Muscle layer of duodenum (tissue), 2 donors: ENCODE results near the gene ATP11B.
"Not testable (repeated sequence)": the region's sequence is repeated elsewhere in the genome, so short reads cannot be mapped to it uniquely, and the experiment has no call there.

Source experiments
- H3K27ac ChIP-seq: one replicate; pipeline ENCODE4 v1.7.0; 2013; ENCODE audit warnings: mild to moderate bottlenecking, low read length
- H3K27me3 ChIP-seq: one replicate; pipeline ENCODE4 v1.7.0; 2013; ENCODE audit warnings: low read depth, mild to moderate bottlenecking, control low read depth, low read length
- H3K36me3 ChIP-seq, 2 donors: one replicate each; pipeline ENCODE4 v1.7.0; 2013; ENCODE audit warnings: low read length in 2 of 2, control low read depth in 1 of 2, mild to moderate bottlenecking in 1 of 2; ENCODE audit not compliant: insufficient read depth in 2 of 2, control insufficient read depth in 1 of 2
- H3K4me1 ChIP-seq, 2 donors: one replicate each; pipeline ENCODE4 v1.7.0; 2013; ENCODE audit warnings: low read length in 2 of 2, mild to moderate bottlenecking in 2 of 2, control low read depth in 1 of 2, moderate library complexity in 1 of 2; ENCODE audit not compliant: insufficient read depth in 2 of 2, control insufficient read depth in 1 of 2
- H3K4me3 ChIP-seq, 2 donors: one replicate each; pipeline ENCODE4 v1.7.0; 2013; ENCODE audit warnings: low read length in 2 of 2, low read depth in 1 of 2, mild to moderate bottlenecking in 1 of 2
- H3K9me3 ChIP-seq, 2 donors: one replicate each; pipeline ENCODE4 v1.7.0; 2013; ENCODE audit warnings: low read length in 2 of 2, control low read depth in 1 of 2, mild to moderate bottlenecking in 1 of 2; ENCODE audit not compliant: control insufficient read depth in 1 of 2
- donor health status: healthy.

The ATP11B gene

GRCh38 chr3:182848906-182849305 lies 55.6 kb downstream of the ATP11B start:
- Histone ChIP-seq H3K9me3 (no peaks in the 10 kb centered on the region), H3K27ac (no peak overlapping the region), H3K4me1 (no peaks in the 10 kb centered on the region), H3K27me3 (no peaks in the 10 kb centered on the region), H3K36me3 (peaks cover 36 to 50% of the 10 kb centered on the region in 2 donors), H3K4me3 (no peak overlapping the region)

- Histone ChIP-seq H3K36me3 (peaks cover 13 to 32% of the 10 kb centered on the region in 2 donors), H3K27me3 (no peaks in the 10 kb centered on the region), H3K9me3 (no peaks in the 10 kb centered on the region), H3K4me1 (no peaks in the 10 kb centered on the region), H3K27ac (no peak overlapping the region), H3K4me3 (no peak overlapping the region)
Measured at GRCh38 chr3:182855076-182855475, 61.8 kb downstream of the ATP11B start.

DNA sequence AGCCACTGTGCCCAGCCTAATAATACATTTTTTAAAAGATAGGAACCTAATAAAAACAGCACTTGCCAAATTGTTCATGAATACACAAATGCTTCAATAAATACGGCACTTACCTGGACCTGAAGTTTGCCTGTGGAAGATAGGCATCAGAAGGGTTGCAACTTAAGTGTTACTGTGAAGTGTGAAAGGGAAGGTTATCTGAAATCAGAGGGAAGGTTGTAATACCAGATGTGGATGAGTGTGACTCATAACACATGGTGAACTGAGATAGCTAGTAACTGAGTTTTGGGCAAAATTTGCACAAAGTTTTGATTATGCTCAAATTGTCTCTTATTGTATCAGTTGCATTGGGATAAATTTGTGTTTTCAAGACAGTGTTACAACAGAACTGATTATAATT lies 68.0 kb downstream of the ATP11B start:
- no peaks in the 10 kb centered on the region for H3K4me1 ChIP-seq
- H3K4me3 ChIP-seq, result no peak overlapping the region
- H3K27me3 ChIP-seq, result no peaks in the 10 kb centered on the region
- no peak overlapping the region for H3K27ac ChIP-seq
- H3K36me3 ChIP-seq, result peaks cover 15 to 39% of the 10 kb centered on the region in 2 donors
- H3K9me3 ChIP-seq, result no peaks in the 10 kb centered on the region

DNA sequence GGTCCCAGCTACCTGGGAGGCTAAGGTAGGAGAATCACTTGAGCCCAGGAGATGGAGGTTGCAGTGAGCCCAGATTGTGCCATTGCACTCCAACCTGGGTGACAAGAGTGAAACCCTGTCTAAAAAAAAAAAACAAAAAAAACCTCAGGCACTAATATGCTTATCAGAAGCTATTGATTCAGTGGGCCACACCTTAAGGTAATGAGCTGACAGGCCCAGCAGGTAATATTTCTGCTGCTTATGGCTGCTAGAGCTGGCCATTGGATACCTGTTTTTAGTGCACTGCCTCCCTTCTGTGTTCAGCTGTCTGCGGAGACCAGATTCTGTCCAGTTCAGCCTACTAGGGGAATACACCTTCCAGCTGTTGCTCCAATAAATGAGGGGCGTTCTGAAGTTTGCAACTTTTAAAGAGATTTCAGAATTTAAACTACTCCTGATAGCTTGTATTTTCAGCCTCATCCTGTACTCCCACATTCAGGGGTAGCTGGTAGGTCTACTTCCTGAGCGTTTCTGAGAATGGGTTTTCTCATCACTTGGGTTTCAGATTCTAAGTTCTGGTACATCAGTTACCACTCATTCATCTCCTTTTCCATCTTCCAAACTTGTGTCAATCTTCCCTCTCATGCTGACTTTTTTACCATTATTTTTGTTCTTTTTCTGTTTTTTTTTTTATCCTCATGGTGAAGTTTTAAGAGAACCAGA lies 69.0 kb downstream of the ATP11B start:
- H3K4me3 ChIP-seq, result no peak overlapping the region
- no peak overlapping the region for H3K27ac ChIP-seq
- H3K27me3 ChIP-seq, result no peaks in the 10 kb centered on the region
- H3K36me3 ChIP-seq, result peaks cover 15 to 39% of the 10 kb centered on the region in 2 donors
- H3K4me1 ChIP-seq, result no peaks in the 10 kb centered on the region
- no peaks in the 10 kb centered on the region for H3K9me3 ChIP-seq

- H3K36me3 ChIP-seq, result peaks cover 47% of the 10 kb centered on the region in 2 donors
Measured at GRCh38 chr3:182869059-182869458, 75.8 kb downstream of the ATP11B start.

GRCh38 chr3:182870917-182871316 lies 77.6 kb downstream of the ATP11B start:
- H3K27ac ChIP-seq, H3K4me1 ChIP-seq: not testable (repeated sequence)
- H3K36me3 ChIP-seq, result peaks cover 56% of the 10 kb centered on the region in 2 donors

More at GRCh38 chr3:182869059-182869458, 75.8 kb downstream of the ATP11B start:
- H3K27me3 ChIP-seq, result no peaks in the 10 kb centered on the region
- H3K9me3 ChIP-seq, result no peaks in the 10 kb centered on the region
- H3K4me1 ChIP-seq, result no peaks in the 10 kb centered on the region
- H3K4me3 ChIP-seq, result no peak overlapping the region
- H3K27ac ChIP-seq, result no peak overlapping the region

GRCh38 chr3:182879031-182879611 lies 85.8 kb downstream of the ATP11B start:
- no peaks in the 10 kb centered on the region for H3K27me3 ChIP-seq
- no peak overlapping the region for H3K4me3 ChIP-seq
- H3K36me3 ChIP-seq, result peaks cover 24 to 54% of the 10 kb centered on the region in 2 donors
- no peaks in the 10 kb centered on the region for H3K9me3 ChIP-seq
- no peak overlapping the region for H3K27ac ChIP-seq
- H3K4me1 ChIP-seq, result no peaks in the 10 kb centered on the region

More at GRCh38 chr3:182870917-182871316, 77.6 kb downstream of the ATP11B start:
- H3K9me3 ChIP-seq, H3K27me3 ChIP-seq, H3K4me3 ChIP-seq: not testable (repeated sequence)

DNA sequence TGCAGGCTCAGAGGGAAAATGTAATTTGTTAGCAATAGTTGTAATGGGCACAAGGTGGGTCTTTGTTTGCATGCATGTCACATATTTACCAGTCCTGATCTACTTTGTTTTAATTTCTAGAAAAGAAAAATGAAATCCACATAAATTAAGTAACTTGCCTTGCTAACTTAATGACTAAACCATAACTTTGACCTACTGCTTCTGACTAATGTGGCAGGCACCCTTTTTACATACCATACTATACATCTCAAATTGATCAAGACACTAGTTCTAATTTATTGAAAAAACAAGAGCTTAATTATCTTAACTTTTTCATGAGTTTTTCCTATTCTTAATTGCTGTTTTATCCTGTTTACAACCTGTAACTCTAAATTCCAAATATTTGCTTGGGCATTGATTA lies 93.2 kb downstream of the ATP11B start:
- no peaks in the 10 kb centered on the region for H3K27me3 ChIP-seq
- H3K9me3 ChIP-seq, result no peaks in the 10 kb centered on the region
- H3K27ac ChIP-seq, result no peak overlapping the region
- H3K4me3 ChIP-seq, result no peak overlapping the region
- H3K36me3 ChIP-seq, result peaks cover 26 to 41% of the 10 kb centered on the region in 2 donors
- H3K4me1 ChIP-seq, result no peaks in the 10 kb centered on the region

- no peaks in the 10 kb centered on the region for H3K9me3 ChIP-seq
- no peak overlapping the region for H3K4me3 ChIP-seq
- H3K27me3 ChIP-seq, result no peaks in the 10 kb centered on the region
- no peak overlapping the region for H3K27ac ChIP-seq
- peaks cover 26 to 39% of the 10 kb centered on the region in 2 donors for H3K36me3 ChIP-seq
- H3K4me1 ChIP-seq, result no peaks in the 10 kb centered on the region
Measured at GRCh38 chr3:182889948-182890629, 96.8 kb downstream of the ATP11B start.

DNA sequence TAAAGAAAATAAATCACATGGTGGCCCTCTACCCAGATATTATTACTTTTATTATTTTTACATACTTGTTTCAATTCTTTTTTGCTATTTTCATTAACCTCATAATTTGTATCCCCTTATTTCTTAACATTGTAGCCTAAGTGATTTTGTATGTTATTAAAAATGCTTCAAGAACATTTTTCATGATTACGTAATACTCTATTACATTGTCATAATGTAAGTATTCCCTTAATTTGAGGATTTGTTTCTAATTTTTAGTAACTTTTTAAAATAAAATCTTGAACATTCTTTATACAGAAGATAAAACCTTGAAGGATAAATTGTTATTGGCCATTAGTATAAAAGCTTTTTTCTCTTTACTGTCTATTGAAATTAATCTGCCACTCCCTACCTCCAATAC lies 98.1 kb downstream of the ATP11B start:
- H3K36me3 ChIP-seq, result peaks cover 24 to 34% of the 10 kb centered on the region in 2 donors
- no peaks in the 10 kb centered on the region for H3K27me3 ChIP-seq
- H3K4me1 ChIP-seq, result no peaks in the 10 kb centered on the region
- H3K9me3 ChIP-seq, result no peaks in the 10 kb centered on the region
- H3K27ac ChIP-seq, result no peak overlapping the region
- H3K4me3 ChIP-seq, result no peak overlapping the region

DNA sequence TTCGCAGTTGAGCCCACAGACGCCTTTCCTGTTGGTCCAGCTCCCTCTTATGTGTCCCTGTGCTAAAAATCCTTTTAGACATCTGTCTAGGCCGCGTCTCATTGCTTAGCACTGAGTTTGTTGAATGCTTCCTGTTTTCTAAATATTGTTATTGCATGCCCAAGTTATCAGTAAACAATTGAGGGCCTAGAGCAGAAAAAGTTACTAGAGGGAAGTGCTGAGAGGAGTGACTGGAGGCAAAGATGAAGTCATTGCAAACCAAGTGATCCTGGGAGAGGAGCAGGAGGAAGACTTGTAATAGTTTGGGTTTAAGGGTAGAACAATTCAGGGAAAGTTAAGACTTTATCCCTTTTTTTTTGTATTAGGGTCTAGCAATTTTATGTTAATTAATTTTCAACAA lies 98.9 kb downstream of the ATP11B start:
- Histone ChIP-seq H3K9me3 (no peaks in the 10 kb centered on the region), H3K4me1 (no peaks in the 10 kb centered on the region), H3K27ac (no peak overlapping the region), H3K36me3 (peaks cover 24 to 32% of the 10 kb centered on the region in 2 donors), H3K27me3 (no peaks in the 10 kb centered on the region), H3K4me3 (no peak overlapping the region)
